ENCODE results near the gene CSAG3.
"Not testable (repeated sequence)": the region's sequence is repeated elsewhere in the genome, so short reads cannot be mapped to it uniquely, and the experiment has no call there.

The CSAG3 gene

GRCh38 chrX:152758918-152759317, at the start of gene CSAG3:
Gene CSAG3 (plus strand): TSS chrX:152759218.
- DNase-seq: not testable (repeated sequence)

- not testable (repeated sequence) for DNase-seq
Measured at GRCh38 chrX:152713195-152713594, 45.8 kb upstream of the CSAG3 start.

- DNase-seq: not testable (repeated sequence)
Measured at GRCh38 chrX:152713815-152714787, 44.9 kb upstream of the CSAG3 start, which contains the start of gene MAGEA2B. Gene MAGEA2B (plus strand): TSS chrX:152714628. CDS start chrX:152717107, 2,479 bp downstream.

GRCh38 chrX:152725409-152725808, 33.6 kb upstream of the CSAG3 start:
- no peak for DNase-seq

DNA sequence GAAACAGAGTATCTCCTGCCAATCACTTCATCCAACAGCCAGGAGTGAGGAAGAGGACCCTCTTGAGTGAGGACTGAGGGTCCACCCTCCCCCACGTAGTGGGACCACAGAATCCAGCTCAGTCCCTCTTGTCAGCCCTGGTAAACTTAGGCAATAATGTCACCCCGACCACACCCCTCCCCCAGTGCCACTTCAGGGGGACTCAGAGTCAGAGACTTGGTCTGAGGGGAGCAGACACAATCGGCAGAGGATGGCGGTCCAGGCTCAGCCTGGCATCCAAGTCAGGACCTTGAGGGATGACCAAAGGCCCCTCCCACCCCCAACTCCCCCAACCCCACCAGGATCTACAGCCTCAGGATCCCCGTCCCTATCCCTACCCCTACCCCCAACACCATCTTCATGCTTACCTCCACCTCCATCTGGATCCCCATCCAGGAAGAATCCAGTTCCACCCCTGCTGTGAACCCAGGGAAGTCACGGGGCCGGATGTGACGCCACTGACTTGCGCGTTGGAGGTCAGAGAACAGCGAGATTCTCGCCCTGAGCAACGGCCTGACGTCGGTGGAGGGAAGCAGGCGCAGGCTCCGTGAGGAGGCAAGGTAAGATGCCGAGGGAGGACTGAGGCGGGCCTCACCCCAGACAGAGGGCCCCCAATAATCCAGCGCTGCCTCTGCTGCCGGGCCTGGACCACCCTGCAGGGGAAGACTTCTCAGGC, 25.6 kb upstream of the CSAG3 start, which contains the start of the genes CSAG1 and MAGEA12:
Gene CSAG1 (minus strand): TSS at position 461 of the 715 bp plus-strand sequence. CDS start 1,261 bp downstream, outside the sequence.
Gene MAGEA12 (plus strand): TSS at position 497 of the 715 bp plus-strand sequence. CDS start 2,405 bp downstream, outside the sequence.
- DNase-seq: no peak

DNA sequence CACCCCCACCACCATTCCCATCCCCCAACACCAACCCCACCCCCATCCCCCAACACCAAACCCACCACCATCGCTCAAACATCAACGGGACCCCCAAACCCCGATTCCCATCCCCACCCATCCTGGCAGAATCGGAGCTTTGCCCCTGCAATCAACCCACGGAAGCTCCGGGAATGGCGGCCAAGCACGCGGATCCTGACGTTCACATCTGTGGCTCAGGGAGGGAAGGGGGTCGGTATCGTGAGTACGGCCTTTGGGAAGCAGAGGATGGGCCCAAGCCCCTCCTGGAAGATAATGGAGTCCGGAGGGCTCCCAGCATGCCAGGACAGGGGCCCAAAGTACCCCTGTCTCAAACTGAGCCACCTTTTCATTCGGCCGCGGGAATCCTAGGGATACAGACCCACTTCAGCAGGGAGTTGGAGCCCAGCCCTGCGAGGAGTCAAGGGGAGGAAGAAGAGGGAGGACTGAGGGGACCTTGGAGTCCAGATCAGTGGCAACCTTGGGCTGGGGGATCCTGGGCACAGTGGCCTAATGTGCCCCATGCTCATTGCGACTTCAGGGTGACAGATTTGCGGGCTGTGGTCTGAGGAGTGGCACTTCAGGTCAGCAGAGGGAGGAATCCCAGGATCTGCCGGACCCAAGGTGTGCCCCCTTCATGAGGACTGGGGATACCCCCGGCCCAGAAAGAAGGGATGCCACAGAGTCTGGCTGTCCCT, 24.7 kb upstream of the CSAG3 start:
- DNase-seq: not testable (repeated sequence)

GRCh38 chrX:152735101-152735500, 23.9 kb upstream of the CSAG3 start:
- no peak for DNase-seq

DNA sequence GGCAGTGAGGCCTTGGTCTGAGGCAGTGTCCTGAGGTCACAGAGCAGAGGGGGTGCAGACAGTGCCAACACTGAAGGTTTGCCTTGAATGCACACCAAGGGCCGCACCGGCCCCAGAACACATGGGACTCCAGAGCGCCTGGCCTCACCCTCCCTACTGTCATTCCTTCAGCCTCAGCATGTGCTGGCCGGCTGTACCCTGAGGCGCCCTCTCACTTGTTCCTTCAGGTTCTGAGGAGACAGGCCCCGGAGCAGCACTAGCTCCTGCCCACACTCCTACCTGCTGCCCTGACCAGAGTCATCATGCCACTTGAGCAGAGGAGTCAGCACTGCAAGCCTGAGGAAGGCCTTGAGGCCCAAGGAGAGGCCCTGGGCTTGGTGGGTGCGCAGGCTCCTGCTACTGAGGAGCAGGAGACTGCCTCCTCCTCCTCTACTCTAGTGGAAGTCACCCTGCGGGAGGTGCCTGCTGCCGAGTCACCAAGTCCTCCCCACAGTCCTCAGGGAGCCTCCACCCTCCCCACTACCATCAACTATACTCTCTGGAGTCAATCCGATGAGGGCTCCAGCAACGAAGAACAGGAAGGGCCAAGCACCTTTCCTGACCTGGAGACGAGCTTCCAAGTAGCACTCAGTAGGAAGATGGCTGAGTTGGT, 23.0 kb upstream of the CSAG3 start:
- DNase-seq: no peak

- DNase-seq: not testable (repeated sequence)
Measured at GRCh38 chrX:152736528-152736927, 22.5 kb upstream of the CSAG3 start.

DNA sequence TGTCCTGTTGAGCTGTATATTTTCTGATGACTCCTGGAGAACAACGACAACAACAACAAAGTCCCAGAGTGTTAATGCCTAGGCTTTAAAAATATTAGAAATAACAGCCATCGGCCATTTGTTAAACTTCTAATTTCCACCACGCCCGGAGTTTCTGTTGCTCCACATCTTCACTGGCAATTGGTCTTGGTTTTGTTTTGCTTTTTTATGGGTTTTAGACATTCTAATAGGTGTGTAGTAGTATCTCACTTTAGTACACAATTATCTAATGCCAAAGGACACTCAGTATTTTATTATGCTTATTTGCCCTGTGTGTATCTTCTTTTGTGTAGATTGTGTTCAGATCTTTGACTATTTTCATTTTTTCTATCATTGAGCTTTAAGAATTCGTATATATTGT, 20.5 kb upstream of the CSAG3 start:
- DNase-seq: no peak

DNA sequence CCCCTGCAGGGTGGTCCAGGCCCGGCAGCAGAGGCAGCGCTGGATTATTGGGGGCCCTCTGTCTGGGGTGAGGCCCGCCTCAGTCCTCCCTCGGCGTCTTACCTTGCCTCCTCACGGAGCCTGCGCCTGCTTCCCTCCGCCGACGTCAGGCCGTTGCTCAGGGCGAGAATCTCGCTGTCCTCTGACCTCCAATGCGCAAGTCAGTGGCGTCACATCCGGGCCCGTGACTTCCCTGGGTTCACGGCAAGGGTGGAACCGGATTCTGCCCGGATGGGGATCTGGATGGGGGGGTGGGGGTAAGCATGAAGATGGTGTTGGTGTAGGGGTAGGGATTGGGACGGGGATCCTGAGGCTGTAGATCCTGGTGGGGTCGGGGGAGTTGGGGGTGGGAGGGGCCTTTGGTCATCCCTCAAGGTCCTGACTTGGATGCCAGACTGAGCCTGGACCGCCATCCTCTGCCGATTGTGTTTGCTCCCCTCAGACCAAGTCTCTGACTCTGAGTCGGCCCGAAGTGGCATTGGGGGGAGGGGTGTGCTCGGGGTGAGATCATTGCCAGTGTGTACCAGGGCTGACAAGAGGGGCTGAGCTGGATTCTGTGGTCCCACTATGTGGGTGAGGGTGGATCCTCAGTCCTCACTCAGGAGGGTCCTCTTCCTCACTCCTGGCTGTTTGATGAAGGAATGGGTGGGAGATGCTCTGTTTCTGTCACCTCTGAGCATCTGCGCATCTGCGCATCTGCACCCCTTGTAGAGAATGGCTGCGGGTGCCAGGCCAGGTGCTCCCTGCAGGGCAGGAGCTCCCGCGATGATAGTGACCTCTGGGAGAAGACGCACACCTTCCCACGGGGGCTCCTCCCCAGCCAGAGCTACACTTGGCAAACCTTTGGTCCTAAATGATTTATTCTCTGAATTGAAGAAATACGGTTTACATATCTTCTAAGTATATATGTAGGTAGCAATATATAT, 5.0 kb upstream of the CSAG3 start, which contains the start of gene MAGEA2:
Gene MAGEA2 (minus strand): TSS at position 157 of the 965 bp plus-strand sequence. CDS start 2,479 bp downstream, outside the sequence.
- not testable (repeated sequence) for DNase-seq

- not testable (repeated sequence) for DNase-seq
Measured at GRCh38 chrX:152754871-152755270, 4.1 kb upstream of the CSAG3 start.

GRCh38 chrX:152759544-152759943, 526 bp downstream of the CSAG3 start:
- DNase-seq: not testable (repeated sequence)

DNA sequence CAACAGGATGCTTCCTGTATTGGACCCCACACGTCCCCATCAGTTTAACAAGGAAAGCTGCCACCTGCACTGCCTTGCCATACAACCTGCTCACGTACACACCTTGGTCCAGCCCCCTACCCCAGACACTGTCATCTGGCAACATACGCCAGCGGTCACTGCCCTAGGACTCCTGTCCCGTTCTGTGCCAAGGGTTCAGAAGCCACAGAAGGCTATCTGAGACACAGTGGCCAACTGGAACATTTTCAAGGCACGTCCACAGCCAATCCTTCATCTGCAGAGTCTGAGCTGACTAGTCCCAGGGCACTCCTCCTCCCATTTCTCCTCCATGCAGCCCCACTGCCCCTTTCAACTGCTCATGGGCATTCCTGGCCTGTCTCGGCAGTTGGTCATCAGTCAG, 2.6 kb downstream of the CSAG3 start:
- DNase-seq: not testable (repeated sequence)

DNA sequence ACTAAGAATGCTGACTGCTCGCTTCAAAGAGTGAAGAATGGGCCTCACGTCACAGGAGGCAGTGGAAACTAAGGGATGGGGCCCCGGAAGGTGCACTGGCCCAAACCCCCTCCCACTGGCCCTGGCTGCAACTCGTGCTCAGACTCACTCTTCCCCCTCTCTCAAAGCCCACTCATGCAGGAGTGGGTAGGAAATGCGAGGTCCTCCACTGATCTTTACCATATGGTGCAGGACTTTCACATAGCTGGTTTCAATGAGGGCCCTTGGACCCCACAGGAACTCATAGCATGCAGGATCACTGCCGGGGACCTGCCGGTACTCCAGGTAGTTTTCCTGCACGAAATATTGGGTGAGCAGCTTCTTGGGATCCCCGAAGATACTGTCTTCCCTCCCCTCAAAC, 7.5 kb downstream of the CSAG3 start:
- not testable (repeated sequence) for DNase-seq

- not testable (repeated sequence) for DNase-seq
Measured at GRCh38 chrX:152769549-152770289, 10.7 kb downstream of the CSAG3 start, which contains the start of gene MAGEA6. Gene MAGEA6 (minus strand): TSS chrX:152769689. CDS start chrX:152767650, 2,039 bp downstream.

- DNase-seq: not testable (repeated sequence)
Measured at GRCh38 chrX:152787062-152787461, 28.0 kb downstream of the CSAG3 start.

- no peak for DNase-seq
Measured at GRCh38 chrX:152798945-152799344, 39.9 kb downstream of the CSAG3 start.

DNA sequence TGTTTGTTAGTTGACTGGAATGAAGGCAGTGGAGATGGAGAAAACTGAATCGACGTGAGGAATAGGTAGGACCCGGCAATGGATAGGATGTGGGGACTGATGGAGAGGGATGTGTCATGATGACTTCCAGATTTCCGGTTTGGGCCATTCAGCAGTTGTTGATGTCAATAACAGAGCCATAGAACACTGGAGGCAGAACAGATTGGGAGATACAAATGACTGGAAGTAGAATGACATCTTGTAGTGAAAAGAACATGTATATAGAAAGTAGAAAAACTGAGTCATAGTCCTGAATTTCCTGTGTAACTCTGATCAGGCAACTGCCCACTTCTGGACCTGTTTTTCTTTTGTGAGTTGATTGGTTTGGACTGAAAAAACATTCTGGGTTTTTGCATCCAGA, 47.0 kb downstream of the CSAG3 start:
- no peak for DNase-seq

All from hippocampal formation (tissue), 2 donors.